Ishikawa (cell line): ENCODE data around the gene AGTR1.

Experiments
- CEBPB ChIP-seq: IDR thresholded peaks from 2 replicates; pipeline ENCODE4 v1.6.1; 2012
- CREB1 ChIP-seq: IDR thresholded peaks from 2 replicates; pipeline ENCODE4 v1.6.1; 2012; ENCODE audit warnings: low read depth
- EGR1 ChIP-seq: IDR thresholded peaks from 2 replicates; pipeline ENCODE4 v1.6.1; 2012
- EP300 ChIP-seq: IDR thresholded peaks from 2 replicates; pipeline ENCODE4 v1.6.1; 2012; ENCODE audit warnings: borderline replicate concordance
- FOXM1 ChIP-seq: IDR thresholded peaks from 2 replicates; pipeline ENCODE4 v1.6.1; 2012; ENCODE audit warnings: low read depth, borderline replicate concordance
- NFIC ChIP-seq: IDR thresholded peaks from 2 replicates; pipeline ENCODE4 v1.6.1; 2012
- RAD21 ChIP-seq: IDR thresholded peaks from 2 replicates; pipeline ENCODE4 v1.6.1; 2012; ENCODE audit warnings: low read depth
- TAF1 ChIP-seq: IDR thresholded peaks from 2 replicates; pipeline ENCODE4 v1.6.1; 2012; ENCODE audit warnings: low read depth, mild to moderate bottlenecking
- TCF12 ChIP-seq: IDR thresholded peaks from 2 replicates; pipeline ENCODE4 v1.6.1; 2012; ENCODE audit warnings: low read depth
- TEAD4 ChIP-seq: IDR thresholded peaks from 2 replicates; pipeline ENCODE4 v1.6.1; 2012
- YY1 ChIP-seq: IDR thresholded peaks from 2 replicates; pipeline ENCODE4 v1.6.1; 2012; ENCODE audit warnings: low read depth
- ZBTB7A ChIP-seq: IDR thresholded peaks from 2 replicates; pipeline ENCODE4 v1.6.1; 2012; ENCODE audit warnings: low read depth
- TF ChIP-seq, protein P1 (sequence below): IDR thresholded peaks from 2 replicates; pipeline ENCODE4 v1.6.1; 2012
- TF ChIP-seq, protein P2 (sequence below): IDR thresholded peaks from 2 replicates; pipeline ENCODE4 v1.6.1; 2012; ENCODE audit warnings: low read depth, mild to moderate bottlenecking
- TF ChIP-seq, protein P3 (sequence below): IDR thresholded peaks from 2 replicates; pipeline ENCODE4 v1.6.1; 2012

The AGTR1 gene

DNA sequence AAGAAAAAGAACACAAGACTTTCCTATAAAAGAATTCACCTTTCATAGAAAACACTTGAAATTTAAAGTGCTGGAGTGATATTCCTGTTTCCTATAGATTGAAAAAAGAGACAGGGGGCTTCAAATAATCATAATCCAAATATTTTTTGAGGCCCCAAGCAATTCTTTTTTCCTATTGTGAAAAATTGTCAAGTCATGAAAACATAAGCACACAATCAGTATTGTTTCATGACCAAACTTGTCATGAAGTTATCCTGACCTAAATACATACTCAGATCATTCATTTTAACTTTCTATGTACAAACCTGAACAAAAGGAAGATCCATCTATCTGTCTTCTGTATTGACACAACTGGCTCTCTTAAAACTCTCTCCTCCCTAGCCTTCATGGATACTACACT, 57.9 kb downstream of the AGTR1 start:
- TF ChIP-seq CEBPB: no peak
- TF ChIP-seq, protein P1, sequence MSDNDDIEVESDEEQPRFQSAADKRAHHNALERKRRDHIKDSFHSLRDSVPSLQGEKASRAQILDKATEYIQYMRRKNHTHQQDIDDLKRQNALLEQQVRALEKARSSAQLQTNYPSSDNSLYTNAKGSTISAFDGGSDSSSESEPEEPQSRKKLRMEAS: no peak
- no peak for TF ChIP-seq TEAD4
- no peak for TF ChIP-seq TAF1
- no peak for TF ChIP-seq EGR1
- TF ChIP-seq, protein P2, sequence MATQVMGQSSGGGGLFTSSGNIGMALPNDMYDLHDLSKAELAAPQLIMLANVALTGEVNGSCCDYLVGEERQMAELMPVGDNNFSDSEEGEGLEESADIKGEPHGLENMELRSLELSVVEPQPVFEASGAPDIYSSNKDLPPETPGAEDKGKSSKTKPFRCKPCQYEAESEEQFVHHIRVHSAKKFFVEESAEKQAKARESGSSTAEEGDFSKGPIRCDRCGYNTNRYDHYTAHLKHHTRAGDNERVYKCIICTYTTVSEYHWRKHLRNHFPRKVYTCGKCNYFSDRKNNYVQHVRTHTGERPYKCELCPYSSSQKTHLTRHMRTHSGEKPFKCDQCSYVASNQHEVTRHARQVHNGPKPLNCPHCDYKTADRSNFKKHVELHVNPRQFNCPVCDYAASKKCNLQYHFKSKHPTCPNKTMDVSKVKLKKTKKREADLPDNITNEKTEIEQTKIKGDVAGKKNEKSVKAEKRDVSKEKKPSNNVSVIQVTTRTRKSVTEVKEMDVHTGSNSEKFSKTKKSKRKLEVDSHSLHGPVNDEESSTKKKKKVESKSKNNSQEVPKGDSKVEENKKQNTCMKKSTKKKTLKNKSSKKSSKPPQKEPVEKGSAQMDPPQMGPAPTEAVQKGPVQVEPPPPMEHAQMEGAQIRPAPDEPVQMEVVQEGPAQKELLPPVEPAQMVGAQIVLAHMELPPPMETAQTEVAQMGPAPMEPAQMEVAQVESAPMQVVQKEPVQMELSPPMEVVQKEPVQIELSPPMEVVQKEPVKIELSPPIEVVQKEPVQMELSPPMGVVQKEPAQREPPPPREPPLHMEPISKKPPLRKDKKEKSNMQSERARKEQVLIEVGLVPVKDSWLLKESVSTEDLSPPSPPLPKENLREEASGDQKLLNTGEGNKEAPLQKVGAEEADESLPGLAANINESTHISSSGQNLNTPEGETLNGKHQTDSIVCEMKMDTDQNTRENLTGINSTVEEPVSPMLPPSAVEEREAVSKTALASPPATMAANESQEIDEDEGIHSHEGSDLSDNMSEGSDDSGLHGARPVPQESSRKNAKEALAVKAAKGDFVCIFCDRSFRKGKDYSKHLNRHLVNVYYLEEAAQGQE: no peak
- no peak for TF ChIP-seq YY1
- no peak for TF ChIP-seq FOXM1
- no peak for TF ChIP-seq NFIC

DNA sequence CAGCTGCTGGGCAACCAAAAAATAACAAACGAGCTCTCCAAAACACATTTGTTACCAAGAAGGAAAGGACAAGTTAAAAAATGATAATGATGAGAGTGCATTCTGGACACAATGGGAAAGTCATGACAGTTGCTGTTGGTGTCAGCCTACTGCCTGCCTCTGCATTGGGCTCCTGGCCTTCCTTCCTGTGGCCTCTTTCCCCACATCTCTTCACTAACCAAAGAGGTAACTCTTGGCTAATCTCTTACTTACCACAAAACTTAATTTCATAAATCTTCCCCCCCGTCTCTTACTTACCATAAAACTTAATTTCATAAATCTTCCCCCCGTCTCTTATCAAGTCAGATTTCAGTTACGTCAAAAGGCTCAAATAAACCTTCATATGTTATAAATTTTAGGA, 58.6 kb downstream of the AGTR1 start:
- TF ChIP-seq NFIC (no peak), TAF1 (no peak), RAD21 (no peak), EGR1 (no peak), TCF12 (no peak), CREB1 (no peak), FOXM1 (no peak), YY1 (no peak)
- TF ChIP-seq, protein P3, sequence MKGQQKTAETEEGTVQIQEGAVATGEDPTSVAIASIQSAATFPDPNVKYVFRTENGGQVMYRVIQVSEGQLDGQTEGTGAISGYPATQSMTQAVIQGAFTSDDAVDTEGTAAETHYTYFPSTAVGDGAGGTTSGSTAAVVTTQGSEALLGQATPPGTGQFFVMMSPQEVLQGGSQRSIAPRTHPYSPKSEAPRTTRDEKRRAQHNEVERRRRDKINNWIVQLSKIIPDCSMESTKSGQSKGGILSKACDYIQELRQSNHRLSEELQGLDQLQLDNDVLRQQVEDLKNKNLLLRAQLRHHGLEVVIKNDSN: no peak
- TF ChIP-seq, protein P2: no peak
- TF ChIP-seq, protein P1: no peak

DNA sequence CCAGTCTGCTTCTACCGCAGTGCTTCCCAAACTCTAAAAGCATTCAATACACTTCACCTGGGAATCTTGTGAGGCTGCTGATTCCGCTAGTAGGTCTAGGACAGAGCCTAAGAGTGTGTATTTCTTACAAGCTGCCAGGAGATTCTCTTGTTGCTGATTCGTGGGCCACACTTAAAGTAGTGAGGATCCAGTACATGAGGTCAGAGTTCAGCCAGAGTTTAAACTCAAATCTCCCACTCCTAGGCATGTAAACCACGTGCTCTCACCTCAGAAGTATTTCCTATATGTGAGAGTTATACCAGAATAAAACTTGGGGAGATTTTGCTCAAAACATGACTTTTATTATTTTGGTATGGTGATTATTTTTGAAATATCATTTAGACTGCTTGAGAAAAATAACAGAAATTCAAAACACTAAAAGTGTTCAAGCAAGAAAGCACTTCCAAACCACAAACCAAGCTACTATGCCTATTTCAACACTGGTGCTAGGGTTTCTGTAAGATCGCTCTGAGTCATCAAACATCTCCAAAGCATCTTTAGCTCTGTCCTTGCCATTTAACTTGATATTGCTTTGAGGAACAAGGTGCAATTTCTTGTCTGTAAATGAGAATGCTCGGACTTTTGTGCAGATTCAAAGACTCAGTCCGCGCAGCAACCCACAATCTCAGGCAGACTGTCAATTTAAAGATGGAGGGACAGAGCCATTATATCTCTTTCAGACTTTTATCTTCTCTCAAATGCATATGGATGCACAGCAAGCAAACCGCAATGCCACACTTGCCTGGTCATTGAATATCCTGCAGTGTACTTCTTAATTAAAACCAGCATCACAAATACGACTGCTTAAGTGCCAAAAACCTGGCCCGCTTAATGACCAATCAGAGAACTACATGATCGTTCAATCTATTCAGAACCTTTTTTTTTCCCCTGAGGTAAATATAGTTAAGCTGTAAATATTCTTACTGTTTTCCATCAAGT, 59.8 kb downstream of the AGTR1 start:
- TF ChIP-seq TEAD4: no peak

DNA sequence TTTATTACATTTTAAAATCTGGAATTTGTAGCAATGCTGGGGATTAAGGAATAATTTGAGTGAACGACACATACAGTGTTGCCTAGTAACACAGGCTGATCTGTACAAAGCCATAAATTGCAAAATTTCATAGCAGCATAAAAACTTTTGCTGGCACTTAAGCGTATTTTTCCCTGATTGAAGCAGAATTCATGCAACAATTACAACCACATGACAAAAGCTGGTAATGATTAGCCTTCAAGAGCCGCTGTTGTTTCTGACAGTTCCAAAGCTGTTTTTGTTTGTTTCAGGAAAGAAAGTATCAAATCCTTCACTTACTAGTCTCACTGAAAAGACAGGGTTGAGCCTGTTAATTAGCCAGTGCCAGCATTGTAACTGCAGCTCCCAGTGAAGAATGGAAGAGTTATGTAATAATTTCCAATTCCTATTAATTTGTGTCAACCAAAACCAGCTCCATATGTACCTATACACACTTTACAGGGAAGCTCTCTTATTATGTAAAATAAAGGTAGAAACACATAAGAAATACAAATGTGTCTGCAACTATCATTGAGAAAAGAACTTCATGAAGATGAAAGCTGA, 60.7 kb downstream of the AGTR1 start:
- TF ChIP-seq TCF12 (no peak), RAD21 (no peak), ZBTB7A (no peak), EP300 (no peak), CREB1 (no peak), NFIC (no peak), TEAD4 (no peak), CEBPB (no peak), FOXM1 (no peak)
- TF ChIP-seq, protein P3: no peak
- TF ChIP-seq, protein P1: no peak

DNA sequence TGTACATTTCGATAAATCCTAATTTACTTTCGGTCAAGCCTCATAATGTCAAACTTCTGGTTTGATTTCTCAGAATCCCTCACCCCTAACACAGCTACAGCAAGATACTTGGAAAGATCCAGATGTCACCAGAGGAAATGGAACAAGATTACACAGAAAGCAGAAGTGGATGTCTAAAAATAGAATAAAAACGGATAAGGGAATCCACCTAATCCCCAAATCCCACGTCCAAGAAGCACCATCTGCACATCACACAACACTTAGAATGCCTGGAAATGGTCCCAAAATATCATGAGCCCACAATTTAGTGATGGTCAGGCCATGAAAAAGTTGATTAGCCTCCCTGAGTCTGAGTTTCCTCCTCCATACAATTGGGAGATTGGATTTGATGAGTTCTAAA, 61.7 kb downstream of the AGTR1 start:
- TF ChIP-seq CREB1: no peak
- no peak for TF ChIP-seq RAD21
- TF ChIP-seq, protein P1: no peak
- TF ChIP-seq NFIC: no peak
- TF ChIP-seq ZBTB7A: no peak
- no peak for TF ChIP-seq TEAD4
- TF ChIP-seq, protein P2: no peak
- no peak for TF ChIP-seq EP300
- no peak for TF ChIP-seq TAF1
- TF ChIP-seq, protein P3: no peak
- no peak for TF ChIP-seq YY1
- no peak for TF ChIP-seq EGR1
- TF ChIP-seq FOXM1: no peak
- no peak for TF ChIP-seq TCF12
- no peak for TF ChIP-seq CEBPB
